Activated CD4-positive, alpha-beta T cell treated with anti-CD3 and anti-CD28 coated beads, Interleukin-2, amount 50 U/mL, for 16 hours (primary cell): ENCODE measurements around the gene SRP14.
"Not testable (repeated sequence)": the region's sequence is repeated elsewhere in the genome, so short reads cannot be mapped to it uniquely, and the experiment has no call there.

Source experiments
- DNase-seq: peaks from one replicate; pipeline ENCODE4 v3.0.0-alpha.2; 2020

The SRP14 gene

DNA sequence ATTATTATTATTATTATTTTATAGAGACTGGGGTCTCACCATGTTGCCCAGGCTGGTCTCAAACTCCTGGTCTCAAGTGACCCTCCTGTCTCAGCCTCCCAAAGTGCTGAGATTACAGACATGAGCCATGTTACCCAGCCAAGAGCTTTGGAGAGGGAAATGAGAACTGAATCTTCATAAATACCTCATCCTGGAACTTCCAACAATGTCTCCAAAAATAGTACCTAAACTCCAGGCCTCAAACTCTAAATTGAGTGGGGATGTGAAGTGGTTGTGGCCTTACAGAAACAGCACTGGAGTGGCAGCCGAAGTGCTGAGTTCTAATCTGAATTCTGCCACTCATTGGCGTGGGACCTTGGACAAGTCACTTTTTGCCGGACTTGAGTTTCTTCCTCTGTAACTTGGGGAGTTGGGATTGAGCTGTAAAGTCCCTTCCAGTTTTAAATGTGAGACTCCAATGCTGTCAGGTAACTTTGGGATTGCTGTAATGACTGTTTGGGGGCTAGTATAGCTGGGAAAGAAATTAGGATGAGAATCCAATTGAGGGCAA is 10.0 kb upstream of the SRP14 start:
- DNase-seq, result no peak

DNA sequence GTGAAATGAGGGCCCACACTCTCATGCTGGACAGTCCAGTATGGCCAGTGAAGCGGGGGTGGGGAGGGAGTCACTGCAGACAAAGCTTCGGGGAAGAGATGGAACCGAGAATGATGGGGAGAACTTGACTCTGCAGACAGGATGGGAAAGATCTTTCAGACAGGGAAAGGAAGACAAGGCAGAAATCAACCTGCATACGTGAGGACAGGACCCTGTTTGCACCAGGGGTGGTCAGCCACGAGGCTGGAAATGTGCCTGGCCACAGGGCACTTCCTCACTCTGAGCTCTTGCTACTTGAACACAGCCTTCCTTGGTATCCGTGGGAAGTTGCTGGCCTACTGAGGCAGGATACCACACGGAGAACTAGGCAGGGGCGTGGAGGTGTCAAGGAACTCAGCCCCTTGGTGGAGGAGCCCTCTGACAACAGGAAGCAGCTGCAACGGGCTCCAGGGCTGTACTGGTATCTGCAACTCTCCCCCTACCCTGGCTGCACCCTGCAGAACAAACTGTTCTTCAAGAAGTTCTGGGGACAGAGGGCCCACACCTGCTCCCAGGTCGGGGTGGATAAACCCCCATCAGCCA is 9.3 kb upstream of the SRP14 start:
- peak; percentile 36 for DNase-seq

DNA sequence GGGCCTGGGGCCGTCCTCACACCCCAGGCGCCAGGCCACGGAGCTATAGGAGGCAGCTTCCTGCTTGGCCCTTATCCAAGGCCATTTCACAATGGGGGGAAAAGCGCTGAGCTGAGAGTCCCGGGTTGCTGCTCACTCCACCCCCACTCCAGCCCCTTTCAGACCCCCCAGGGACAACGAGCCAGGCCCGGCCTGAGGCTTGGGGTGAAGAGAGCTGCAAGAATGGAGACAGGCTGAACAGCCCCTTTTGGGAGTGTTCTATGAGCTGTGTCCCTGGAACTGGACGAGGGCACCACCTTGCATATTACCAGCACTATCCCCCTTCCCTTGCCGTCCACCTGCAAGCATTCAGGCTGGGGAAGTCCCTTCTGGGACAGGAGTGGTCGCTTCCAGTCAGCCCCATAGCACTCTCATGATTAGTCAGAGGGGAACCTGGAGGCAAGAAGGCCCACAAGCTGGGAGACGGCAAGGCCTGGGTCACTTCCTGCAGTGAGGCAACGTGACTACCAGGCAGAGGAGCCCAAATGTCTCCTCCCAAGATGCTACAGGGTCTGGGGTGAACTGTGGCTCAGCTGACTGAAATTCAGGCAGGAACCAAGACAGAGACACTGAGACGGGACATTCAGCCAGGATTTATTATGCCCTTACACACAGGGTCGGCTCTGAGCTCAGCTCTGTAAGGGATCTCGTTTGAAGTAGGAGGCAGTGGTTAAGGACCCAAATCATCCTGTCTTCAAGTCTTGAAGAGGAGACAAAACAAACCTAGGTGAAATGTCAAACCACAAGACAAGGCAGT is 8.6 kb upstream of the SRP14 start:
- peak; percentile 92 for DNase-seq

DNA sequence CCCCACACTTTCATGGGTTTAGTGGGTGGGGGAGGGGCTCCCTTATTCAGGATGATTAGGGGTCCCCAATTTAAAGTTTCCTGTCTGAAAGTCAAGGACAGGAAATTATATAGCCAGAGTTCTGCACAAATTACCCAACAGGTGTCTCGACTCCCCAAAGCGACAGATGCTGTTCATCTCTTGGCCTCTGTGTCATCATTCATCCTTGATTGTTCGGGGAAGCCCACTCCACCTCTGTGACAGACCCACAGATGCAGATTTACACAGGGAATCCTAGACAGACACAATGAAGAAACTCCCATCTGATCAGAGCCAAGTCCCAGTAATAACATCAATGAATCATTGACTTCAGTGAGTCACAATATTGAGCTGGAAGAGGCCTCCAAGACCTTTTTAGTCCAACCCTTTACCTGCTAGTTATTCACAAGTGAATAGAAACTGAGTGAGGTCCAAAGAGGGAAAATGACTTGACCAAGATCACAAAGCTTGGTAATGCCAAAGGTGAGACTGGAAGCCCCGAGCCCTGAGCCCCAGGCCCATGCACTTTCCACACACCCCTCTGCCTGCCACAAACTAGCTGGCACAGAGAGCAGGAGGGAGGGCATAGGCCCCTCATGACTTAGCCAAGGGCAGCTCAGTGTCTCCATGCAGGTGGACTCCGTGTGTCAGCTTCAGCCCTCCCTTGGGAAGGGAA is 7.9 kb upstream of the SRP14 start:
- DNase-seq, result peak; percentile 36

DNA sequence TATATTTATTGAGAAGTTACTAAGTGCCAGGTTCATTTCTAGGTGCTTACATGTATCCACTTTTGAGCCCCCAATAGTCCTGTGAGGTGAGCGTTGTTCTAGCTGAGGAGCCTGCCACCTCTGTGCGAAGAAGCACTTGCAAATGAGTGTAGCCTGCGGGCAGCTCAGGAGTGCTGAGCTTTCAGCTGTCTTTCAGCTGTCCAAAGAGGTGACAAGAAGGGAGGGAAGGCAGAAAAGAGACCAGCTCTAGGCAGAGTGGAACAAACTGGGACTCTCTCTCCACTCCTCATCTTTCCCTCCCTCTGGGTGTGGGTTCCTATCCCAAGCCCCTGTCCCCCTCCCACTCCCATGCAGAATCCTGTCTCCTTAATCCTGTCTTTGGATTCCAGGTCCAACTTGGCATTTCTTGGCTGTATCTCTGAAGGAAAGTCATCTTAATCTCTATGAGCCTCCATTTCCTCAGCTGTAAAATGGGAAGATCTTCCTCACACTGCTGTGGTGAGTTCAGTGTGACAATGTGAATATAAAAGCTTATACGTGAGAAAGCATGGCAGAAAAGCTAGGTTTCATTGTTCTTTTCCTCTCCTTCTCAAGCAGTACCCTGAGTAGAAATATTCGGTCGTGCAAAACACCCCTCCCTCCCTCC is 6.7 kb upstream of the SRP14 start:
- DNase-seq, result no peak

DNA sequence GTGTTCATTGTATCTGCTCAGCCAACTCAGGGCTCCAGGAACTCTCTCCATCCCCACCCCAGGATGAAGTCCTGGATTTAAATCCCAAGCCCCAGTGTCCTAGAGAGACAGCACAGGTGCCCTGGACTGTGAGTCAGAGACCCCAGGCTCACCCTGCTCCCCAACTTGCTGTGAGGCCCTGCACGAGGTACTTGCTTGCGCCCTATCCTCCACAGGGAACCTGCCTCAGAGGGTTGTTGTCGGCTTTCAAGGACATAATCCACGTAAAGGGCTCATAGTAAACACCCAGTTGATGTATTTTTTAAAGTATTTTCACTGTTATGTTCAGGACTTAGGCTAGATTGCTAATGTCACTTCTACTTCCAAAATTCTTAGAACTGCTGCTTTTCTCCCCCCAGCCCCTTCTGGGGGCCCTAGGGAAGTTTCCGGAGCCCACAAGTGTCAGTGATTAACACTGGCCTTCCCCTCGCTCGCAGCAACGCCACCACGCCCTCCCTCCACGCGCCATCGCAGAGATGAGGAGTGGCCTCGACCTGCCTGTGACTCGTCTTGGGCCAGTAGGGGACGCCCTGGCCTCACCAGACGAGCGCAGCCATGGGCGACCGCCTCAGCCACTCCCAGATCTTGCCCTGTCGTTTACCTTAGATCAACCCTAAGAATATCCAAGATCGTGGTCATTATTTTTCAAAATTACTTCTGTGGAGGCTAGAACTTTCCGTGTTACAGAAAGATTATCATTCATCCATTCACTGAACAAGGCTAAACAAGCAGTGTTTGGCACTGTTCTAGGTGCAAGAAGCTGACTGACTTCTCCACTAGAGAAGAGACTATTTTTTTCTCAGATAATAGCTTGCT is 6.0 kb upstream of the SRP14 start:
- peak; percentile 89 for DNase-seq

DNA sequence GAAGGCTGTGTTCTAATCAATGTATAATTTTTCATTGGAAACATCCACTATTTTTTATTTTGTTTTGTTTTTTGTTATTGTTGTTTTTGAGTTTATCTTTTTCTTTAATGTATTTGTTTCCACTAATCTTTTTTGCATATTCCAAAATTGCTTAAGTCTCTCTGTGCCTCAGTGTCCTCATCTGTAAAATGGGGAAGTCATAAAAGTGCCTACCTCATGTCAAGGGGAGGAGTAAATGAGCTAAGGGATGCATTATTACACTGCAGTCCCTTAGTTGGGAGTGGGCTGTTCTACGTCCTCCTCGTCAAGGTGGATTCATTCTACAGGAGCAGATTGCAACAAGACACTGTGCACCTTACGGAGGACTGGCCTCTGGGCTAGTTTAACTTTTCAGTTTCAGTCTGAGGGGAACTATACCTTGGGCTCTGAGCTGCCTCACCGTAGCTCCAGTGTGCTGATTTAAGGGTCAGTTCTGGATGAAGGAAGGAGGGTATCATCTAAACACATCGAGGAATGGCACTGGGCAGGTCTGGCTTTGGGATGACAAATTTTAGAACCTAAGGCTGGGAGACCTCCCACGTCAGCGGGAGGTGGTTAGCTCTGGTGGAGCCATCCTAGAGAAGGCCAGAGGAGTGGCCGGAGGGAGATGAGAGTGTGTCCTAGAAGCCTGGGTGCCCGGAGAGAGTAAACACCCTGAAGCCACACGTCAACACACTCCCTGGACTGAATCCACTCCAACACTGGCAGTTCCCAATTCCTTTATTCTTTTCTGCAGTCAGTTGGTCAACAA is 5.1 kb upstream of the SRP14 start:
- DNase-seq, result no peak

DNA sequence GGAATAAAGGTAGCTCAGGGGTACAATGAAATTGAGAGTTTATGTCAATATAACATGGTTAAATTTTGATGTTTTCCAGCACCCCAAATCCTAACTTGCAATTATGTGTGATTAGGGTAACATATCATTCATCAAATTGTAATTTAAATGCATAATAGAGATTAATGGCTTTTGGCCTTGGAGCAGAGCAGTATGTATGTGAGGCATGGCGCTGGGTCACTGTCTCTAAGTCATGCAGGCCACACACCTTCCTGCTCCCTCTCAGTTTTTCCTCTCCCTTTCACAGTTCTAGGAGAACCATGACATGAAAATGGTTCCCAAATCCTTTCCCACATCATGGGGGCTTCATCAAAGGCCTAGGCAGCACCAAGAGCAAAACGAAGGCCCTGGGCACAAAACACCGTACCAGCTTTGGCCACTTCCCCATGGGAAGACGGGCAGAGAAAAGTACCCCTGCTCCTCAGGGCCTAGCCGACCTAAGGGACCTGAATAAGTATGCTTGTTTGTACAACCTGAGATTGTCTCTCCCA is 3.9 kb upstream of the SRP14 start:
- no peak for DNase-seq

DNA sequence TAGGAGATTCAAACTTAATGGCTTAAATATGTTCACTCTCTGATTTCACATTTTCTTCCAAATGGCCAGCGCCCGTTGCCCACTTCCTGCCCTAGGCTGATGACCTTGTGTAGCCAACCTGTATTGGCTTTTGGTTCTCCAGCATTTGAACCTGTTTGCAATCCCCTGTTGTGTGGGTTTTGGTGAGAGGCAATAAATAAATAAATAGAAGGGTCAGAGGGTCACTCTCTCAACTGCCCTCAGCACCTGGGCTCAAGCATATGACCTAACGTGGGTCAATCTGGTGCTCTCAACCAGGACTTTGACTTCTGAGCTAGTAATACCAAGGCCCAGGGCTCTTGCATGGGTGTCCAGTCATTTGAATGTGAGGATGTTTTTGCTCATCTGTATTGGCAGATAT is 1.8 kb upstream of the SRP14 start:
- DNase-seq, result no peak

DNA sequence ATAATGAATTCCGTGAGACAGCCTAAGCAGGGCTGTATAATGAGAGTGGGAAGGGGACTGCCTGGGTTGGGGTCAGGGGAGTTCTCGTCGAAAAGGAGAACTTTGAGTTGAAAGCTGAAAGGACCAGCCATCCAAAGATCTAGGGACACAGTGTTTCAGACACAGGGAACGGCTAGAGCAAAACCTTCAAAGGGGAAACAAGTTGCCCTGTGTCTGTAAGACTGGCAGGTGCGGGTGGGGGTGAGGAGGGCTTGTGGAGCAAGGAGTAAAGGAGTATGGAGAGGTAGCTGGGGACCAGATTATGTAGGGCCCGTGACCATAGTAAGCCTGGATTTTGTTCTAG is 1.3 kb upstream of the SRP14 start:
- no peak for DNase-seq

DNA sequence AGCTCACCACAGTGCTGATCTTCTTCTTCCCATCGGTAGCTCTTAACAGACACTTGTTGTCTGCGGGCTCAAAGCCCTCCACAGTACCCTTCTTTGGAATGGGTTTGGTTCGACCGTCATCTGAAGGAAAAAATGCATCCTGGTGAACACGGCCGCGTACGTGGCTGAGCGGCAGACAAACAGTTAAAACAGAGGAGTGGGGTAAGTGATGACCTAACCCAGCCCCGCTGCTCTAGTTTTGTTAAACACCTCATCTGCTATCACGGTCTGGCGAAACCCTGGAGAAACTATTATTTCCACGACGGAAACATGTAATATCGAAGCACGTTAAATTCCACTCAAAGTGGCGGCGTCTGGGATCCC is 725 bp downstream of the SRP14 start:
- DNase-seq, result no peak

DNA sequence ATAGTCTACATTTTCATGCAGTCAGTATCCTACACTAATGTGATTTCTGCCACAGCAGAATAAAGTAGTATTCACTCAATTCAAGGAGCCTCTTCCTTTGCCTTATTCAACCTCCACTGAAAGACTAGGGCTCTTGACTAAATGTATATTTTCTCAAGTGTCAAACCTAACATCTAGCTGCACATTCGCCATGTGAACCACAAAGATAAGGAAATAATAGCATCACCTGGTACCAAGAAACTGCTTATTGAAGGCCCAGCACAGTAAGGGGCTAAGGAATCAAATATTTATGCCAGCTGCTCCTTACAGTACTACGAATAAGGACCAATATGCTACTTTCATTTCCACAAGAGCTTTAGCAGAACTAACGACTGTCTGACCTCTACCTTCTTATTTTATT is 1.3 kb downstream of the SRP14 start:
- DNase-seq, result no peak

DNA sequence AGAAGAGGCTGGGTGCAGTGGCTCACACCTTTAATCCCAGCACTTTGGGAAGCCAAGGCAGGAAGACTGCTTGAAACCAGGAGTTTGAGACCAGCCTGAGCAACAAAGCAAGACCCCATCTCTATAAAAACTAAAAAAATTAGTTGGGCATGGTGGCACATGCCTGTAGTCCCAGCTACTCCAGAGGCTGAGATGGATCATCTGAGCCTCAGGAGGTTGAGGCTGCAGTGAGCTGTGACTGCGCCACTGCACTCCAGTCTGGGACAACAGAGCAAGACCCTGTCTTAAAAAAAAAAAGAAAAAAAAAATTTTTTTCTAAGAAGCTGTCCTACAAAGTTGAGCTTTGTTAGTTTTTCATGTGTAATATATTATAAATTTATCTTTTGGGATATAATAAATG is 3.8 kb downstream of the SRP14 start:
- DNase-seq, result not testable (repeated sequence)

DNA sequence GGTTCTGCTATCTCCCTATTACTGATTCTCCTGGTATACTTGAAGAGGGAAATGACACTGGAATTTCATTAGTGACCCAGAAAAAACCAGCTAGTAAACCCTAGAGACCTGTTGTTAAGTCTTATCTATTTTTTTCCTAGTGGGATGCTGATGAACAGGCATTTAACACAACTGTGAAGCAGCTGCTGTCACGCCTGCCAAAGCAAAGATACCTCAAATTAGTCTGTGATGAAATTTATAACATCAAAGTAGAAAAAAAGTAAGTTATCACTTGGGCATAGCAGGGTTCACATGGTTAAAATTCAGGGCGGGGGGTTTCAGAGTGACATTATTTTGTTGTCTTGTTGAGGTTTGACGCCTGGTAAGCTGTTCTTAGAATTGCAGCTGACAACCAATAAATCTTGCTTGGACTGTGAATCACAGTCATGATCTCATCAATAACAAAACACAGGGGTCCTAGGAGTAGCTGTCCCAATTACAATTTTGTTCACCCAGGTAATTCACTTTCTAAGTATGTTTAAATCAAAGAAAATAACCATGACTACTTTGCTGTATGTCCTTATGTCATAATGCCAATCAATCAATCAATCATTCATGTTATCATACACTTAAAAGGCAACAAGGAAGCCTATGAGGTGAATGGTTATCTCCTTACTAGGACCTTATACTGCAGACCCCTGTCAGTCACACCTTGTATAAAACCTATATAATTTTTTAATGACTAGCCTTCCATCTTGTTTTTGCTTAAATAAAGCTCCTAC is 4.6 kb downstream of the SRP14 start:
- DNase-seq, result no peak

DNA sequence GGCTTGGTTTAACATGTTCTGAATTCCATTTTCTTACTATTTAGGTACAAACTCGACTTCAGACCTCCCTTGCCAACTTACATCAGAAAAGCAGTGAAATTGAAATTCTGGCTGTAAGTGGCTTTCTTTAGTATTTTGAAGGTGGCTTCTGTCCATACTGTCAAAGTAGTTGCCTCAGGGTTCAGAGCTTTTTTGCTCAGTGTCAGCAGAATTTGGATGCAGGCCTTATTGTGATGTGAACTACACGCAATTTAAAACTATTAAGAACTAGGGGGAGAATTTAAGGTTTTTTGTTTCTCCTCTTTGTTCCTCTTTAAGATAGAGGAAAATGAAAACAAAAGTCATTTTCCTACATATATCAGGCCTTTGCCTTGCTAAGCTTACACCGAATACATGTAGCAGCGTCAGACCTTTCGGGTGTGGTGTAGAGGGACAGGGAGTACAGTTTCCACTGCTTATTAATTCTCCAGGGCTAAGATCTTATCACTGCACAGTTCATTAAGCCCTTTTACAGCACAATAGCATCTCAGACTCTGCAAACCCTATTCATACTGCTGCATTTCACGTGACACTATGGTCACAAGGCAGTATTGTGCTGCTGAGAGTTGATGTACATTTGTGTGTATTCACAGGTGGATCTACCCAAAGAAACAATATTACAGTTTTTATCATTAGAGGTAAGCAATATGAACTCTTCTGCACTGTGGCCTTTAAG is 6.7 kb downstream of the SRP14 start:
- DNase-seq, result no peak

DNA sequence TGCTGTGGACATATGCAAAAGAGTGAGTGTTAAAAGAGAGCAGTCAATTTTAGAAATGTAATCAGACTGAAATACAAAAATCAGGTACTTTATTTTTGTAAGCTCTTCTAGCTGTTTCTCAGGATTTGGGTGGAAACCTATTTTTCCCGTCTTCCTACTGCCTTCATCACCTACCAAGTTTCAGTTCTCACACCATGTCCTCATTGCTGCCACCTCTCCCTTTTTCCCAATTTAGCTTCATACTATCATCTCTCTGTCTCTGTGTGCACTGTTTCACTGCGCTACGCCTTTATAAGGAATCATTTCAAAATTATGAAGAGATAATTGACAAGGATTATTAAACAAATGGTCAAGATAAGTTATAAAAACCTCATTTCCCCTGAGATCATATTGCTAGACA is 7.7 kb downstream of the SRP14 start:
- DNase-seq, result no peak

DNA sequence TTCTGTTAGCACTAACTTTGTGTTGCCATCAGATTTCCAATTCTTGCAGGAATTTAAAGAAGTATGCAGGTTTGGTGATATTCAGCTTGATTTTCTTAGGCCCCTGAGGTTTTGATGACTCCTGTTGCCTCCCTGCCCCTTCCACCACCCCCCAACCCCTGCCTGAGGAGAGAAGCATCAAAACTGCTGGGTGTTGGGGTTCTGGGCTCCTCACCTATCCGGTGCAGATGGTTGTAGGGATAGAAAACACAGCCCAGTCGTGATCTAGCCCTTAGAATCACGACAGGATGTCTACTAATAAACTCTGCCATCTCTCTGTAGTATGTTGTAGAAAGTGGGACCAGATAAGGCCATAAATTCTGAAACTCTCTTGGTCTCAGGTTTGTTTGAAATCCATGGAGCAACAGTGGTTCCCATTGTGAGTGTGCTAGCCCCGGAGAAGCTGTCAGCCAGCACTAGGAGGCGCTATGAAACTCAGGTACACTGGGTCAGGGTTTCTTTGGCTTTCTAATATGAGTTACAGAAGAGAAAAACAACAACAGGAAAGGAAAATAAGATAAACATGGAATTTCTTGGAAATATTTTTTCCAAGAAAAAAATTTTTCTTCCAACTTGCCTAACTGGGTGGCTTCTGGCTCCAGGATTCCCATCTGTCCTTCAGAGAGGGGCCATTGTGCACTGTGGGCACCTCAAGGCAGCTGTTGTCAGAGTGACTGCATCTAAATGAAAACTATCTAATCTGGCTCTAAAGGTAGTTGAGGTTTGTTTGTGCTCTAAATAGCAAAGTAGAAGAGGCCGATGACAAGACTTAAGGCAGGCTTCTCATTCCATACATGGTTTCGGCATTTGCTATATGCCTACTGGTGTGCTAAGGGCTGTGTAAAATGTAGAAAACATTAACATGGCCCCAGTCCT is 8.7 kb downstream of the SRP14 start:
- DNase-seq, result no peak

DNA sequence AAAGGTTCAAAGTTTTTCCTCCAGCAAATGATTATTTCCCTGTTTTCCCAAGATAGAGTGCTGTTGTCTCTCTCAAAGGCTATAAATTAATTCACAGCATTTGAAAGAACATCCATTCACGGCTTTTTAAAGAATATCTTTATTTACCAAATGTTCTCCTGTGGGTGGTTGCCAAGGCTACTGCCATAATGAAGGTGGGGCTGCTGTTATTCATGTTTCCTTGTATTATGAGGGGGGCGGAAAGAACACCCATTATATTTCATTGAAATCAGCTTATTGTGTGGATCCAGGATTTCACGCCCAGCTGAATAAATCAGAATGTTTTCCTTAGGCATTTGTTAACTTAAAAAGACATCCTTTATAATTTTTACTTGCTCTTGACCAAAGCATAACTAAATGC is 10.1 kb downstream of the SRP14 start:
- no peak for DNase-seq

DNA sequence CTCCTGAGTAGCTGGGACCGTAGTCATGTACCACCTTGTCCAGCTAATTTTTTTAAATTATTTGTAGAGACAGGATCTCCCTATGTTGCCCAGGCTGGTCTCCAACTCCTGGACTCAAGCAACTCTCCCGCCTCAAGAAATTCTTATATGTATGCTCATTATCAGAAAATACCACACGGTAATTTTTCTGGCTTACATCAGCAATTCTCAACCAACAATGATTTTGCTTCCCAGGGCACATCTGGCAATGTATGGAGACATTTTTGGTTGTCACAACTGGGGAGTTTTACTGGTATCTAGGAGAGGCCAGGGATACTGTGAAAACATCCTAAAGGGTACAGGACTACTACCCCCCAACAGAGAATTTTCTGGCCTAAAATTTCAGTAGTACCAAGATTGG is 10.8 kb downstream of the SRP14 start:
- DNase-seq, result no peak
